Stimulated activated CD8-positive, alpha-beta memory T cell treated with anti-CD3 and anti-CD28 coated beads, Interleukin-7, amount 100 ng/mL, for 1 hour (primary cell): ENCODE measurements around the gene TDP1.
"Not testable (repeated sequence)": the region's sequence is repeated elsewhere in the genome, so short reads cannot be mapped to it uniquely, and the experiment has no call there.

ENCODE experiments used
- DNase-seq, 2 donors: peaks; one replicate each; pipeline ENCODE4 v3.0.0-alpha.2; 2020; ENCODE audit warnings: low read depth in 2 of 2

Gene TDP1

DNA sequence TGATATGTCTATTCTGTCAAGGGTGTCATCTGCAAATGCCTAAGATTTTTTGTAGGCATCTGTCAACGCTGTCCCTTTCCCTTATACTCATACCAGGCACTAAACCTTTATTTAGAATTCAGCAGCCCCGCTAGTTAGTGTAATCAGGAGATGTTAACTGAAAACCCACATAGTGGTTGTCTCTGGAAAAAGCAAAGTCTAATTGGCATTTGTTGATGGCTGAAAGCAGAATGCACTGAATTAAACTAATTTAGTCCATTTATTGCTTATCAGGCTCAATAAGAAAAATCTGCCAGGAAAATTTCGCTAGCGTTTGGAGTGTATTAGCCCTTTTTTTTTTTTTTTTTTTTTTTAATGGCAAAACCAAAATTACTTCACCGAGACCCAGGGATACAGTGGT lies 34.5 kb downstream of the TDP1 start:
- DNase-seq, result no peak

- DNase-seq, result no peak
Observed at GRCh38 chr14:89990623-89991275, 35.0 kb downstream of the TDP1 start.

- DNase-seq, result no peak
Observed at GRCh38 chr14:89992273-89992672, 36.5 kb downstream of the TDP1 start.

- DNase-seq, result no peak
Observed at GRCh38 chr14:89996963-89997362, 41.2 kb downstream of the TDP1 start.

DNA sequence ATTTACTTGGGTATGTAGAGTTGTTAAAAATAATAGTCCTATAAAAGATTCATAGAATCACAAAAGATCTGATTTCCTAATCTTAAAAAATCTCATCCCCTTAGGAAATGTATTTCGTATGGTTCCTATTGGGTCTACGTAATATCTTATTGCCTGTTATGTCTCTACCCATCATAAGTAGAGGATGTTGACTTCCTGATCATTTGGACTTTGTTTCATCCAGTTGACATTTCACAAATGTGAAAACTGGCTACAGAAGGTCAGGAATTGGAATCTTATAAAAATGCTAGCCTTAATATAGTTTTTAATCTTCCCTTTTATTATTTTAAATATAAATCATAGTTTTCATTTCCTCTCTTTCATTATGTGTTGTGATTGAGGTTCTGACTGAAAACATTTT lies 45.2 kb downstream of the TDP1 start:
- no peak for DNase-seq

DNA sequence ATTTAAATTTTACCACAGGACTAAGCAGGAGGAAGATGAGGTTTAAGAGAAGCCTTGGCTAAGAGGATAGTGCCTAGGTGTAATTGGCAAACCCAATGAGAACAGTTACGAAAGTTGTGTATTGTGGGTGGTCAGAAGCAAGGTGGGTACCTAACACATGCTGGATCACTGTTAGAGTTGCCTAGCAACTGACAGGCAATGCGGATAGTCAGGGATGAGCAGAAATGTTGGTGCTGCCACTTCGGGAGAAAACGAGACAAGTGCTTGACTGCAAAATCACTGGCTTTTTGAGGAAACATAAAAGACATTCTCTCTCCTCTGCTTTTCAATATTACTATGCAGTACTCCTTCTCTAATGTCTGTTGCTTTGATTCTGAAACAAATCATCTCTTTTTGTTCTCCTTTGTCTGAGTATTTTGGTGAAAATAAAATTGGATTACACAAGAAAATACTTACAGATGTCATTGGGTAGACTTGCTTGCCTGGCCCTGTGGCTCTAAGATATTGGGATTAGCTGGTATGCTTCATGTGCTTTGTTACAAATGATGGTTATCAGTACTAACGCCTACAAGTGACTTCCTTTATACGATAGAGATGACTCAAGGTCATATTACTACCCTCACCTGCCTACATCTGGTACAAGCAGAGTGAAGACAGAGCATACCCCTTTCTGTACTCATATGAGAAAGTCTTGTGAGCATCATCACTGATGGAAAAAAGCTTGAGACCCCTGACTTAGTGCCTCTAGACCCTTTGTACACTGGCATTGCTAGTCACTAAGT lies 48.0 kb downstream of the TDP1 start:
- DNase-seq, result no peak

DNA sequence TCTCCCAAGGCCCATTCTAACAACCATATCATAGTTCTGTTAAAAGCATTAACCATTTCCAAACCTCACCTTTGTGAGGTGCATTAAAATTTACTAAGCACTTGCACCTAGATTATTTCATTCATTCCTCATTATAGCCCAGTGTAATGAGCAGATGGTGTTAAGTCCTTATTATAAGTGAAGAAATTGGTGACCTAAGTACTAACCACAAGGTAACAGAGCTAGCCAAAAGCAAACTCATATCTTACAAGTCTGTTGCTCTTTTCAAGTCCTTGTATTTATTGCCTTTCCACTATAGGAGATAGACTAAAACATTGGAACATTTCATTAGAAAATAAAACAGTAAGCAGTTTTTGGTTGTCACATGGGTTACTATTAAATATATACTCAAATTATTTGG lies 49.7 kb downstream of the TDP1 start:
- no peak for DNase-seq

- DNase-seq, result no peak
Observed at GRCh38 chr14:90005939-90006530, 50.3 kb downstream of the TDP1 start.

DNA sequence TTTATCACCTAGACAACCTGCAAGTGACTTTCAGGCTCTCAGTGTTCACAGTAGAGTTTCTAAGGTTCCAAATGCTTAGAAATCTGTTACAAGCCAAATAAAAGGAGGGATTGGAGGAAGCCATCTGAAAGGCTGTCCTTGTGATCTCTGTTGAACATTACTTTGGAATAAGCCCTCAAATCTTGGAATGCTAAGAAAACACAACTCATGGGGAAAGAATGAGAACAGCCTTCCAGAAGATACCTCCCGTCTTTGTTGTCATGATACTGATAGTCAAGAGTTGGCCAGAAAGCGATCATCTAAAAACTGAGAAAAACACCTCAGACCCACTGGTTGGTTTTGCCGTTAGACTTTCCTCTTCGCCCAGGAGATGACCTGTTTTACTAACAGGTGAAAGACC lies 61.6 kb downstream of the TDP1 start:
- DNase-seq, result no peak

DNA sequence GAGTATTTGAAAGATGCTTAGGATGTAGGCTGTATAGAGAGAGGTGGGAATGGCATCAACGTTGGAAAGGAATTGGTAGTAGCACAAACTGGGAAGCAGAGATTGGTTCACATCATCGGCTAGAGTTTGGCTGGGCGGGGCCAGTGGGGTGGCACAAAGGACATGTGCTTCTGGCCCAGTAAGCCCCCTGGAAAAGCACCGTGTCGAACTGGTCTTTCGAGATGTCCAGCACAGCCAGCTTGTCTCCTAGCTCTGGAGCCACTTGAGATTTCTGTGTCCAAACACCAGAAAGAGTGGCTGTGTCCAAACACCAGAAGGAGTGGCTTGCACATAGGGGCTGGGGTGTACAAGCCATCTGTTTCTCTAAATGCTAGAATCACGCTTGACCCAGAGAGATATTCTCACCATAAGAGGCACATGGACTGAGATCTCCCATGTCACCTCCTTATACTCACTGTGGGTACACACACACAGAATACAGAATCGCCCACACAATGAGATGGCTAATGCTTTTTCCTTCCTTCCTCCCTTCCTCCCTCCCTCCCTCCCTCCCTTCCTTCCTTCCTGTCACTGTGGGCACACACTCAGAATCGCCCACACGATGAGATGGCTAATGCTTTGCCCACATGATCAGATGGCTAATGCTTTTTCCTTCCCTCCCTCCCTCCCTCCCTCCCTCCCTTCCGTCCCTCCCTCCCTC lies 64.2 kb downstream of the TDP1 start:
- no peak for DNase-seq

GRCh38 chr14:90023176-90023896 lies 67.6 kb downstream of the TDP1 start:
- DNase-seq, result no peak

- DNase-seq, result no peak
Observed at GRCh38 chr14:90024910-90025309, 69.2 kb downstream of the TDP1 start.

DNA sequence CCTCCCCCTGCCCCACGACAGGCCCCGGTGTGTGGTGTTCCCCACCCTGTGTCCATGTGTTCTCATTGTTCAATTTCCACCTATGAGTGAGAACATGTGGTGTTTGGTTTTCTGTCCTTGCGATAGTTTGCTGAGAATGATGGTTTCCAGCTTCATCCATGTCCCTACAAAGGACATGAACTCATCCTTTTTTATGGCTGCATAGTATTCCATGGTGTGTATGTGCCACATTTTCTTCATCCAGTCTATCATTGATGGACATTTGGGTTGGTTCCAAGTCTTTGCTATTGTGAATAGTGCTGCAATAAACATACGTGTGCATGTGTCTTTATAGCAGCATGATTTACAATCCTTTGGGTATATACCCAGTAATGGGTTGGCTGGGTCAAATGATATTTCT lies 70.9 kb downstream of the TDP1 start:
- not testable (repeated sequence) for DNase-seq

- no peak for DNase-seq
Observed at GRCh38 chr14:90027842-90028241, 72.1 kb downstream of the TDP1 start.

DNA sequence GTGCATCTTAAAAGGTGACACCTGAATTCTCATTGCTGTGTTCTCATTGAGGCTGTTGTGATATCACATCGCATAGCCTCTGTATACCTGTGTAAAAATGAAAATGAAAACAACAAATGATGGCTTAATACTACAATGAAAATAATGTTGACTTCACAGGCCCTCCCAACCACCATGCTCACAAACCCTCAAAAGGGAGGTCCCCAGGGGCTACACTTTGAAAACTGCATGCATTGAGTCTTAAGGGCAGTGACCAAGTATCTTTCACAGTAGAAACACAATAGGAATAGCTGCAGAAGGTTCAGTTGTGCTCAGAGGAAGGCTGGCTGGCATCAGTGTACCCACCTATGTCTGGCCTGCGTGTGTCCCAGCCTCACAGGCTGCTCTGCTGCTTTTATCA lies 78.4 kb downstream of the TDP1 start:
- DNase-seq, result no peak

DNA sequence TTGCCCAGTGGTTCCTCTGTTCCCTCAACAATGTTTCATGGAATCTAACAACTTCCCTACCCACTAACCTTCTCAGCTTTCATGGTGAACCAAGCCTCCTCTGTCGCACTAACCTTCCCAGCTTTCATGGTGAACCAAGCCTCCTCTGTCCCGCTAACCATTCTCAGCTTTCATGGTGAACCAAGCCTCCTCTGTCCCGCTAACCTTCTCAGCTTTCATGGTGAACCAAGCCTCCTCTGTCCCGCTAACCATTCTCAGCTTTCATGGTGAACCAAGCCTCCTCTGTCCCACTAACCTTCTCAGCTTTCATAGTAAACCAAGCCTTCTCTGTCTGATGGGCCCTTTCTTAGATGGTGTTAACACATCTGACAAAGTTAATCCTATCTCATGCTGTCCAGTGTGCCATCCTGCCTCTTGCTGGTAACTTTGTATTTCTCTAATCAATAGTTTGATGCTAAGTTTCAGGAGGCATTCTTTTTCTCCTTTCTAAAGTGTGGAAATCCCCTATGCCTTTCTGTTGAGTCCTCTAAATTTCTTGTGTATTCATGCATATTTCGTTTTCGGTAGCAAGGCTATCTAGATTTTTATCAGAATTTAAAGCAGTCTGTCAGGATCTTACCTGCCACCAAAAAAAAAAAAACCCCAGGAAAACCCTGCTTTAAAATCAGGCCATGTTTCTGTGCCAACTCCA lies 79.3 kb downstream of the TDP1 start:
- DNase-seq, result no peak

DNA sequence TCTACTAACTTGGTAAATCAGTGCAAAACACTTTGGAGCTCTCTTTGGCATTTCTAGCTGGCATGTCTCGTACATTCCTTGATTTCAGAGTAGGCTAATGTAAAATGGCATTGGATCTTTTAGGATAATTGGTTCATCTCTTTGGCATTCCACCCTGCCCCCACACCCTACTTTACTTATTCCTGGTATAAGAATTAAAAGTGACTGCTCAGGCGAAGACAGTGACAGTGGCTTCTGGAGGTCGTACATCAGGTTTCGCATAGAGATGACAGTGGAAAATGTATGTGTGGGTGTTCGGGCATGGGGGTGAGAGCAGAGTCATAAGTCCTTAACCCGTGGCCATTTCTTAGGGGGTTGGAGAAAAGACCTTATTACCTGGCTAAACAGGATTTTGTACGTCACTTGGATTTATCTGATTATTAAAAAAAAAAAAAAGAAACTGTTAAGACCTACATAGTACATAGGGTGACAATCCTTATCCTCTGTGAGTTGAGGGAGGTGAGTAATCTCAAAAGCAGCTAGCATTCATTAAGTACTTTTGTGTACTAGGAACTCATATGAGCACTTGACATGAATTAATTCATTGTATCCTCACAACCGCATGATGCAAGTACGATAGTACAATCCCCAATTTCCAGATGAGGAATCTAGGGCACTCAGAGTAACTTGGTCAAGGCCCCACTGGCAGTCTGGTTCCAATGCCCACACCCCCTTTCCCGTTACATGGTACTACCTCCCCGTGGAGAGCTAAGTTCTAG lies 83.7 kb downstream of the TDP1 start:
- DNase-seq, result no peak

- no peak for DNase-seq
Observed at GRCh38 chr14:90040411-90040810, 84.7 kb downstream of the TDP1 start.

GRCh38 chr14:90042496-90043252 lies 86.9 kb downstream of the TDP1 start:
- no peak for DNase-seq

DNA sequence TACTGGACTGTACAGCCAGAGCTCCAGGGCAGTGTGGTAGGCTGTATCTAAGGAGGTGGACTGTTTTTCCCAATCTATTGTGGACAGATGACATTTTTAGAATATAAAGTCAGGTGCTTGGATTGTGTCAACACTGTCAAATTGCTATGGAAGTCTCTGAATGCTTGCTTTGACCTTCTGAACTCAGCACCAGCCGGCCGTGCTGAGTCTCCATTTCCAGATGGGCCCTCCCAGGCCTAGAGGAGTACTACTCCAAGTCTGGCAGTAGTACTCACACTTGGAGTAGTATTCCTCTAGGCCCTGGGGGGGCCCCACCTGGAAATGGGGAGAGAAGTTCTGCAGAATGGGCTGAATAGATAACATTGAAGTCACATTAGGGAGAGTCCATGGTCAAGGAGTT lies 89.9 kb downstream of the TDP1 start:
- no peak for DNase-seq
